Neutrophil (primary cell): ENCODE results near the gene ATG4C.

Source experiments
- H3K27ac ChIP-seq: fragments of 200-600 bp; sonication (generic); 2 replicates; pipeline ENCODE4 v1.5.1; 2016; ENCODE audit warnings: mild to moderate bottlenecking, moderate library complexity
- H3K27me3 ChIP-seq: fragments of 200-600 bp; sonication (generic); 2 replicates; pipeline ENCODE4 v1.6.0; 2016; ENCODE audit warnings: mild to moderate bottlenecking
- H3K36me3 ChIP-seq: fragments of 200-600 bp; sonication (generic); 2 replicates; pipeline ENCODE4 v1.5.1; 2017
- H3K4me1 ChIP-seq, 2 experiments: fragments of 200-600 bp in 1 of 2; sonication (generic) in 1 of 2; 1 replicate in 1 of 2; 2 replicates in 1 of 2; pipeline versions ENCODE4 v1.5.1 to v1.6.1; 2013 to 2016; ENCODE audit warnings: low read depth in 1 of 2, low read length in 1 of 2, mild to moderate bottlenecking in 1 of 2, moderate library complexity in 1 of 2; ENCODE audit not compliant: control insufficient read depth in 1 of 2, insufficient read depth in 1 of 2
- H3K4me3 ChIP-seq, 2 experiments: fragments of 200-600 bp in 1 of 2; sonication (generic) in 1 of 2; 1 replicate in 1 of 2; 2 replicates in 1 of 2; pipeline ENCODE4 v1.5.1; 2013 to 2016; ENCODE audit warnings: low read depth in 1 of 2, low read length in 1 of 2, mild to moderate bottlenecking in 1 of 2, moderate library complexity in 1 of 2
- H3K9me3 ChIP-seq: fragments of 200-600 bp; sonication (generic); 2 replicates; pipeline ENCODE4 v1.5.1; 2016
- TF ChIP-seq, protein P1 (sequence below): fragments of 200-600 bp; sonication (generic); IDR thresholded peaks from 2 replicates; pipeline ENCODE4 v1.5.1; 2016; ENCODE audit warnings: antibody characterized with exemption

ATG4C gene

DNA sequence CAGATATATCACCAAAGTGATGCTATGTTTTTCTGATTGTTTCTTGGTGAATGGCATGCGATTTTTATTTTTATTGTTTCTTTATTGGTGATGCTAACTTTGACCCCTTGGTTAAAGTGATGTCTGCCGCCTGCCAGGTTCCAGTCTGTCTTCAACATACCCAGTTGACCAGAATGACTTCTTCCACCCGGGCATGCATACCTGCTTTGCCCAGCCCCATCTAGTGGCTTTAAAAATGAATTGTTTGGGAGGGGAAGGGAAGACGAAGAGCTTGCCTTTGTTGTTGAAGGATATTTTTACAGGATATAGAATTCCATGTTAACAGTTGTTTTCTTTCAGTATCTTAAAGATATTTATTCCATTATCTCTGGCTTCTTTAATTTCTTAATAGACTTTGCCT is 65.1 kb downstream of the ATG4C start:
- H3K9me3 ChIP-seq = no peaks in the 10 kb centered on the region
- H3K4me1 ChIP-seq = no peaks in the 10 kb centered on the region
- H3K27ac ChIP-seq = no peak overlapping the region
- H3K27me3 ChIP-seq = no peaks in the 10 kb centered on the region
- H3K4me3 ChIP-seq = no peak overlapping the region
- TF ChIP-seq, protein P1, sequence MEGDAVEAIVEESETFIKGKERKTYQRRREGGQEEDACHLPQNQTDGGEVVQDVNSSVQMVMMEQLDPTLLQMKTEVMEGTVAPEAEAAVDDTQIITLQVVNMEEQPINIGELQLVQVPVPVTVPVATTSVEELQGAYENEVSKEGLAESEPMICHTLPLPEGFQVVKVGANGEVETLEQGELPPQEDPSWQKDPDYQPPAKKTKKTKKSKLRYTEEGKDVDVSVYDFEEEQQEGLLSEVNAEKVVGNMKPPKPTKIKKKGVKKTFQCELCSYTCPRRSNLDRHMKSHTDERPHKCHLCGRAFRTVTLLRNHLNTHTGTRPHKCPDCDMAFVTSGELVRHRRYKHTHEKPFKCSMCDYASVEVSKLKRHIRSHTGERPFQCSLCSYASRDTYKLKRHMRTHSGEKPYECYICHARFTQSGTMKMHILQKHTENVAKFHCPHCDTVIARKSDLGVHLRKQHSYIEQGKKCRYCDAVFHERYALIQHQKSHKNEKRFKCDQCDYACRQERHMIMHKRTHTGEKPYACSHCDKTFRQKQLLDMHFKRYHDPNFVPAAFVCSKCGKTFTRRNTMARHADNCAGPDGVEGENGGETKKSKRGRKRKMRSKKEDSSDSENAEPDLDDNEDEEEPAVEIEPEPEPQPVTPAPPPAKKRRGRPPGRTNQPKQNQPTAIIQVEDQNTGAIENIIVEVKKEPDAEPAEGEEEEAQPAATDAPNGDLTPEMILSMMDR = no peak
- peaks cover 4% of the 10 kb centered on the region for H3K36me3 ChIP-seq

DNA sequence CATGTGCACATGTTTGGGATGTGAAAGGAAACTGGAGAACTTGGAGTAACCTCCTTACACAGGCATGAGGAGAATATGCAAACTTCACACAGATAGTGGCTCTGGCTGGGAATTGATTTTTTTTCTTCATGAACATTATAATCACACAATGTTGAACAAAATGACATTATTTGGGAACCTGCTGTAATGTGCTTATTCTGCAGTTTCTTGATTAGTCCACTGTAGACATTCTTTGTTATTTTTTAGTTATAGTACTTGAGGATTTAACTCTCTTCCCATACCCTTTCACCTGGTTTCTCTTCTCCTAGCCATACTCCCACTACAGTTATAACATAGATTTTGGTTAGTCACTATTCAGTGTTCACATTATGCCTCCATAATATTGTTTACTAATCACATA is 68.3 kb downstream of the ATG4C start:
- Histone ChIP-seq H3K4me1 (no peaks in the 10 kb centered on the region), H3K27me3 (no peaks in the 10 kb centered on the region), H3K36me3 (no peaks in the 10 kb centered on the region), H3K9me3 (no peaks in the 10 kb centered on the region), H3K27ac (no peak overlapping the region), H3K4me3 (no peak overlapping the region)
- TF ChIP-seq, protein P1 = no peak

DNA sequence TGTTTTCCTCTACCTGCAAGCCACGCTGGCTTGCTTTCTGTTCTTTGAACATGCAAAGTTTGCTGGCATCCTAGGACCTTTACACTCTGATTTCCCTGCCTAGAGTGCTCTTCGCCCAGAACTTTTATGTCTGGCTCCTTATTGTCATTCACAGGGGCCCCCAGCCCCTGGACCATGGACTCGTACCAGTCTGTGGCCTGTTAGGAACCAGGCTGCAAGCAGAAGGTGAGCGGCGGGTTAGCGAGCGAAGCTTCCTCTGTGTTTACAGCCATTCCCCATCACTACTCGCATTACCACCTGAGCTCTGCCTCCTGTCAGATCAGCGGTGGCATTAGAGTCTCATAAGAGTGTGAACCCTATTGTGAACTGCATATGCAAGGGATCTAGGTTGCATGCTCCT is 73.0 kb downstream of the ATG4C start:
- TF ChIP-seq, protein P1 = no peak
- Histone ChIP-seq H3K4me1 (no peaks in the 10 kb centered on the region), H3K27me3 (no peaks in the 10 kb centered on the region), H3K9me3 (no peaks in the 10 kb centered on the region), H3K36me3 (peaks cover 7% of the 10 kb centered on the region), H3K27ac (no peak overlapping the region), H3K4me3 (no peak overlapping the region)

DNA sequence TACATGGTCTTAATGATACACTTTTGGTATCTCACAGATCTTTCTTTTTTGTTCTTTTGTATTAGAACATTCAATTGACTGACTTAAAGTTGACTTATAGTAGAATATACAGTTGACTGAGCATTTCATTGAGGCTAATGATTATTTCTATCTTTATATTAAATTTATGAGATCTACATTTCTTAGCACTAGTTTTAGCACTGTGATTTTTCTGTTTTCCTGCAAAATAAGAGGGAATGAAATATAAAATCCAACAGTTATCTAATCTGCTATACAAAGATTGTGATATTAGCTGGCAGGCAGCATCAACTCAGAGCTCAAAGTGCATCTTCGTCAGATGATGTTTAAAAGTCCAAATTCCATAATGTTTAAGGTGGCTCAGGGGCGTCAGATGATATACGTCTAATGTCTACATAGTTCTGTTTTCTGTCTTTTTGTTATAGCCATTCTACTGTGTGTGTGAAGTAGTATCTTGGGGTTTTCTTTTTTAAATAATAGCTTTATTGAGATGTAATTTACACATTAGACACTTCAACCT is 85.4 kb downstream of the ATG4C start:
- Histone ChIP-seq H3K36me3 (no peaks in the 10 kb centered on the region), H3K27ac (no peak overlapping the region), H3K9me3 (no peaks in the 10 kb centered on the region), H3K4me1 (no peaks in the 10 kb centered on the region), H3K27me3 (no peaks in the 10 kb centered on the region), H3K4me3 (no peak overlapping the region)
- TF ChIP-seq, protein P1 = no peak

DNA sequence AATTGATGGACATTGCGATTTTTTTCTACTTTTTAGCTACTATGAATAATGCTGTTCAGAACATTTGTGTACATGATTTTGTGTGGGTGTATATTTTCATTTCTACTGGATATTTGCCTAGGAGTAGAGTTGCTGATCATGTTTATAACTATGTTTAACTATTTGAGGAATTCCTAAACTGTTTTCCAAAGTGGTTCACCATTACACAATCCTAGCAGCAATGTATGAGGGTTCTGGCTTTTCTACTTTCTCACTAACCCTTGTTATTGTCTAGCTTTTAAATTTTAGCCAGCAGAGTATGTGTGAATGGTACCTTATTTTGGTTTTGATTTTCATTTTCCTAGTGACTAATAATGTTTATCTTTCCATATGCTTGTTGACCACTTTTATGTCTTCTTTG is 86.2 kb downstream of the ATG4C start:
- H3K36me3 ChIP-seq = no peaks in the 10 kb centered on the region
- TF ChIP-seq, protein P1 = no peak
- no peaks in the 10 kb centered on the region for H3K9me3 ChIP-seq
- no peaks in the 10 kb centered on the region for H3K4me1 ChIP-seq
- no peaks in the 10 kb centered on the region for H3K27me3 ChIP-seq
- H3K4me3 ChIP-seq = no peak overlapping the region
- H3K27ac ChIP-seq = no peak overlapping the region

DNA sequence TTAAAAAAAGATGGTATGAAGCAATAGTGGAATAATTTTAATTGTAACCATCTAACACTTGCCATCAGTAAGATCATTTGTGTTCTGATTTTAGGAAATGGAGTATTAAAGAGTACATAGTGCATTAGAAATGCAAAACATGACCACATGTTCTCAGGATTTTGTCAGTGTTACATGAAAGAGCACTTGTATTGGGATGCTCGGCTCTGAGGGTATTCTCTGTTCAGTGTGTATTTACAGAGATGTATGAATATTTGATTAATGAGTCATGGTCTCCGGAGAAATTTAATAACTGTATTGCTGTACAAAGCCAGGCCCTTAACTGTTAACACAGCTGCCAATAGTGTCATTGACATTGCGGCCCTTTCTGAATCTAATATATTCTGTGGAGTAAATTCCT is 91.7 kb downstream of the ATG4C start:
- H3K27ac ChIP-seq = no peak overlapping the region
- H3K9me3 ChIP-seq = no peaks in the 10 kb centered on the region
- no peaks in the 10 kb centered on the region for H3K36me3 ChIP-seq
- no peaks in the 10 kb centered on the region for H3K4me1 ChIP-seq
- H3K4me3 ChIP-seq = no peak overlapping the region
- H3K27me3 ChIP-seq = peaks cover 14% of the 10 kb centered on the region
- TF ChIP-seq, protein P1 = no peak
